Tibial nerve (tissue), 4 donors: ENCODE data around the gene GUK1.

Source experiments
- CTCF ChIP-seq, 5 experiments: fragments of 200-600 bp in 3 of 5; fragments of 450-650 bp in 2 of 5; sonication (generic) in 3 of 5; IDR thresholded peaks; one replicate each; pipeline ENCODE4 v1.5.1; 2016 to 2019; ENCODE audit warnings: antibody characterized with exemption in 5 of 5, mild to moderate bottlenecking in 3 of 5, moderate library complexity in 2 of 5
- EP300 ChIP-seq, 2 donors: sonication (generic); formaldehyde crosslinking; IDR thresholded peaks; one replicate each; pipeline ENCODE4 v1.6.1; 2017; ENCODE audit warnings: antibody characterized with exemption in 2 of 2, mild to moderate bottlenecking in 1 of 2
- POLR2A ChIP-seq, 2 donors: fragments of 450-650 bp; IDR thresholded peaks; one replicate each; pipeline ENCODE4 v1.6.1; 2017; ENCODE audit warnings: antibody characterized with exemption in 2 of 2, mild to moderate bottlenecking in 2 of 2, moderate library complexity in 2 of 2

GRCh38 chr1:228172591-228173527, 32.8 kb downstream of the GUK1 start:
- no peak for TF ChIP-seq POLR2A (IDR thresholded peaks at IDR 0.05)
- TF ChIP-seq EP300 (IDR thresholded peaks at IDR 0.05), result no peak
- TF ChIP-seq CTCF (IDR thresholded peaks at IDR 0.05), result no peak
